Measurements from ENCODE around the gene DDHD1. TPM values are rescaled to one million over a fixed set of nuclear protein-coding genes. Genes with fewer than 3 reads are reported as not detected.

DDHD1 gene
- total and polyA plus RNA-seq, 7 donors = 1.2 to 21.4 (median 15.2) TPM

DNA sequence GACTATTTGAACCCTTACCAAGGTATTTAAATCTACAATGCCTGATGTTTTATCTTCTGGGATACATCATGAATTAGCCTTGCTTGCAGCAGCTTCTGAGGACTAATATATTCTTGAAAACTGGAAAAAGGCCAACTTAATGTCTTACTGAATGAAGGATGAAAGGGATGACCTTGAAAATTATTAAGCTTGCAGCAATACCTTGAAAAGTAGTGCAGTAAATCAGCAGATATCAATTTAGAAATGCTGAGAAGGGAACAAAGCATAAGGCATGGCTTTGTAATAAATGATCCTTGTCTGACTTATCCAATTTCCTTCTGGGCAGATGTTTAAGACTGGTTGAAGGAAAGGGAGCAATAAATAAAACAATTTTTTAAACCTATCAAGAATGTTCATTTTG, 165.0 kb downstream of the DDHD1 start:
- no peaks in the 10 kb centered on the region for H3K4me1 ChIP-seq
- intact Hi-C loops (cut with DNase I) = no loop called here

GRCh38 chr14:52987514-52987913, 165.6 kb downstream of the DDHD1 start:
- no peak for DNase-seq
- H3K27ac ChIP-seq = no peak overlapping the region
- no peaks in the 10 kb centered on the region for H3K36me3 ChIP-seq
- WGBS, 2 donors = 46 to 82% methylated on average over 3 of the region's 3 CpGs
- intact Hi-C loops (cut with DNase I) = no loop called here
- H3K4me3 ChIP-seq = no peak overlapping the region
- no peaks in the 10 kb centered on the region for H3K9me3 ChIP-seq
- TF ChIP-seq POLR2A (IDR thresholded peaks at IDR 0.05) (no peak), EP300 (IDR thresholded peaks at IDR 0.05) (no peak), POLR2AphosphoS5 (IDR thresholded peaks at IDR 0.05) (no peak)
- TF ChIP-seq, protein P1, sequence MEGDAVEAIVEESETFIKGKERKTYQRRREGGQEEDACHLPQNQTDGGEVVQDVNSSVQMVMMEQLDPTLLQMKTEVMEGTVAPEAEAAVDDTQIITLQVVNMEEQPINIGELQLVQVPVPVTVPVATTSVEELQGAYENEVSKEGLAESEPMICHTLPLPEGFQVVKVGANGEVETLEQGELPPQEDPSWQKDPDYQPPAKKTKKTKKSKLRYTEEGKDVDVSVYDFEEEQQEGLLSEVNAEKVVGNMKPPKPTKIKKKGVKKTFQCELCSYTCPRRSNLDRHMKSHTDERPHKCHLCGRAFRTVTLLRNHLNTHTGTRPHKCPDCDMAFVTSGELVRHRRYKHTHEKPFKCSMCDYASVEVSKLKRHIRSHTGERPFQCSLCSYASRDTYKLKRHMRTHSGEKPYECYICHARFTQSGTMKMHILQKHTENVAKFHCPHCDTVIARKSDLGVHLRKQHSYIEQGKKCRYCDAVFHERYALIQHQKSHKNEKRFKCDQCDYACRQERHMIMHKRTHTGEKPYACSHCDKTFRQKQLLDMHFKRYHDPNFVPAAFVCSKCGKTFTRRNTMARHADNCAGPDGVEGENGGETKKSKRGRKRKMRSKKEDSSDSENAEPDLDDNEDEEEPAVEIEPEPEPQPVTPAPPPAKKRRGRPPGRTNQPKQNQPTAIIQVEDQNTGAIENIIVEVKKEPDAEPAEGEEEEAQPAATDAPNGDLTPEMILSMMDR (IDR thresholded peaks at IDR 0.05) = no peak
- H3K4me1 ChIP-seq = no peaks in the 10 kb centered on the region
- H3K27me3 ChIP-seq = no peaks in the 10 kb centered on the region

More for the DNA sequence above, 165.0 kb downstream of the DDHD1 start:
- Histone ChIP-seq H3K4me3 (no peak overlapping the region), H3K9me3 (no peaks in the 10 kb centered on the region), H3K27ac (no peak overlapping the region), H3K27me3 (no peaks in the 10 kb centered on the region), H3K36me3 (no peaks in the 10 kb centered on the region)
- DNase-seq = no peak
- TF ChIP-seq POLR2AphosphoS5 (IDR thresholded peaks at IDR 0.05) (no peak), POLR2A (IDR thresholded peaks at IDR 0.05) (no peak), EP300 (IDR thresholded peaks at IDR 0.05) (no peak)
- TF ChIP-seq, protein P1 (IDR thresholded peaks at IDR 0.05) = no peak

GRCh38 chr14:52987042-52987441, 166.1 kb downstream of the DDHD1 start:
- Histone ChIP-seq H3K27me3 (no peaks in the 10 kb centered on the region), H3K9me3 (no peaks in the 10 kb centered on the region), H3K27ac (no peak overlapping the region), H3K36me3 (no peaks in the 10 kb centered on the region), H3K4me1 (no peaks in the 10 kb centered on the region), H3K4me3 (no peak overlapping the region)
- DNase-seq = no peak
- TF ChIP-seq POLR2AphosphoS5 (IDR thresholded peaks at IDR 0.05) = no peak
- TF ChIP-seq EP300 (IDR thresholded peaks at IDR 0.05) = no peak
- TF ChIP-seq, protein P1 (IDR thresholded peaks at IDR 0.05) = no peak
- TF ChIP-seq POLR2A (IDR thresholded peaks at IDR 0.05) = no peak
- intact Hi-C loops (cut with DNase I) = no loop called here
- 61% methylated on average over 2 of the region's 2 CpGs for WGBS, 2 donors

Small RNA genes lying within 50 kb of the gene (small RNA-seq; reads per million reads assigned to genes)
- gene AL352979.1 = 0 reads per million in 3 donors

Other genes starting within 250 kb of the DDHD1 start
- gene FERMT2, start 202.3 kb downstream of the DDHD1 start, total RNA-seq = 100 to 1,000 TPM; 278 to 317 (median 297) TPM
- 10 to 100 TPM in 2 of 3 donors, 1 to 10 TPM in 1; 3.0 to 21.9 (median 13.8) TPM for gene FERMT2, start 202.3 kb downstream of the DDHD1 start, polyA plus RNA-seq

Data from sigmoid colon (tissue), 7 donors.